Thyroid gland (tissue), 4 donors: ENCODE results near the gene LRRC56.
A peak's percentile ranks its signal among the peaks of the same experiment; 100 is the strongest.

Experiments used
- POLR2A ChIP-seq, 2 donors: fragments of 450-650 bp; IDR thresholded peaks; one replicate each; pipeline ENCODE4 v1.6.1; 2017; ENCODE audit warnings: antibody characterized with exemption in 2 of 2, mild to moderate bottlenecking in 2 of 2, moderate library complexity in 1 of 2
- TF ChIP-seq, protein P1 (sequence below), 6 experiments: fragments of 200-600 bp in 3 of 6; fragments of 450-650 bp in 3 of 6; sonication (generic) in 3 of 6; IDR thresholded peaks; one replicate each; pipeline ENCODE4 v1.5.1; 2016 to 2019; ENCODE audit warnings: antibody characterized with exemption in 6 of 6, mild to moderate bottlenecking in 2 of 6, inconsistent platforms in 1 of 6, moderate library complexity in 1 of 6

DNA sequence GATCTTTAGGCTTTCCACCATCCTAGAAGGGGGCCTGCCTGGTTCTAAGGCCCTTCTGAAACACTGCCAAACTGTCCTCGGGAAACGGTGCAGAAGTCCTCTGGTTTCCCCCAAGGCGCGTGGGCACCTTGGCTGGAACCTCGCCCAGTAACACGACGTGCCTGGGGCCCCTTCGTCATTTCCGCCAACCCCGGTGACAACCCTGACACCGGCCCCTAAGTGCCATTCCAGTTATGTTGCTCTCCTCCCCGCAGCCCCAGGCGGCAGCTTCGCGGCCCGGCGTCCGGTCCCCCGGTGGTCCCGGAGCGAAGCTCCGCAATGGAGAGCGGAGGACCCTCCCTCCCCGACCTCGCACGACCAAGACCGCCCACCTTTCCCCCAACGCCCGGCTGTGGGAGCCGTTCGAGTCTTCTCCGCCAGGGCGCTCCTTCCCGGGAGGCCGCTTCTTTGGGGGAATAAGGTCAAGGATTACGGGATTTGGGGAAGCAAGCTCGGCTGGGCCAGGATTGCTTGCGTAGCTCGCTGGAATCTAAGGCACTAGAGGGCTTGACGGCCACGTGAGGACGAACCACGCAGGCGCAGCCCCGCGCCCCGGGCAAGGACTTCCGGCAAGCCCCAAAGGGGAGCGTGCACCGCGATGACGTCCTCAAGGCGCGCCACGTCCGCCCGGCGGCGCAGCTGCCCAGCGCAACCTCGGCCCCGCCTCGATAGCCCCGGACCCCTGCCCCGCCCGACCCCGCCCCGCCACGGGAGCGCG, 30.9 kb upstream of the LRRC56 start:
- peak; percentile 43 to 78 for TF ChIP-seq POLR2A (IDR thresholded peaks at IDR 0.05)
- TF ChIP-seq, protein P1, sequence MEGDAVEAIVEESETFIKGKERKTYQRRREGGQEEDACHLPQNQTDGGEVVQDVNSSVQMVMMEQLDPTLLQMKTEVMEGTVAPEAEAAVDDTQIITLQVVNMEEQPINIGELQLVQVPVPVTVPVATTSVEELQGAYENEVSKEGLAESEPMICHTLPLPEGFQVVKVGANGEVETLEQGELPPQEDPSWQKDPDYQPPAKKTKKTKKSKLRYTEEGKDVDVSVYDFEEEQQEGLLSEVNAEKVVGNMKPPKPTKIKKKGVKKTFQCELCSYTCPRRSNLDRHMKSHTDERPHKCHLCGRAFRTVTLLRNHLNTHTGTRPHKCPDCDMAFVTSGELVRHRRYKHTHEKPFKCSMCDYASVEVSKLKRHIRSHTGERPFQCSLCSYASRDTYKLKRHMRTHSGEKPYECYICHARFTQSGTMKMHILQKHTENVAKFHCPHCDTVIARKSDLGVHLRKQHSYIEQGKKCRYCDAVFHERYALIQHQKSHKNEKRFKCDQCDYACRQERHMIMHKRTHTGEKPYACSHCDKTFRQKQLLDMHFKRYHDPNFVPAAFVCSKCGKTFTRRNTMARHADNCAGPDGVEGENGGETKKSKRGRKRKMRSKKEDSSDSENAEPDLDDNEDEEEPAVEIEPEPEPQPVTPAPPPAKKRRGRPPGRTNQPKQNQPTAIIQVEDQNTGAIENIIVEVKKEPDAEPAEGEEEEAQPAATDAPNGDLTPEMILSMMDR (IDR thresholded peaks at IDR 0.05) = peak in 1 of 6 experiments; percentile 6
